GM19238 (cell line): Measurements from ENCODE around the gene ATP6V1F.

Experiments
- DNase-seq: peaks from one replicate; pipeline ENCODE4 v3.0.0; 2011; ENCODE audit warnings: low spot score; ENCODE audit not compliant: insufficient read length

The ATP6V1F gene

DNA sequence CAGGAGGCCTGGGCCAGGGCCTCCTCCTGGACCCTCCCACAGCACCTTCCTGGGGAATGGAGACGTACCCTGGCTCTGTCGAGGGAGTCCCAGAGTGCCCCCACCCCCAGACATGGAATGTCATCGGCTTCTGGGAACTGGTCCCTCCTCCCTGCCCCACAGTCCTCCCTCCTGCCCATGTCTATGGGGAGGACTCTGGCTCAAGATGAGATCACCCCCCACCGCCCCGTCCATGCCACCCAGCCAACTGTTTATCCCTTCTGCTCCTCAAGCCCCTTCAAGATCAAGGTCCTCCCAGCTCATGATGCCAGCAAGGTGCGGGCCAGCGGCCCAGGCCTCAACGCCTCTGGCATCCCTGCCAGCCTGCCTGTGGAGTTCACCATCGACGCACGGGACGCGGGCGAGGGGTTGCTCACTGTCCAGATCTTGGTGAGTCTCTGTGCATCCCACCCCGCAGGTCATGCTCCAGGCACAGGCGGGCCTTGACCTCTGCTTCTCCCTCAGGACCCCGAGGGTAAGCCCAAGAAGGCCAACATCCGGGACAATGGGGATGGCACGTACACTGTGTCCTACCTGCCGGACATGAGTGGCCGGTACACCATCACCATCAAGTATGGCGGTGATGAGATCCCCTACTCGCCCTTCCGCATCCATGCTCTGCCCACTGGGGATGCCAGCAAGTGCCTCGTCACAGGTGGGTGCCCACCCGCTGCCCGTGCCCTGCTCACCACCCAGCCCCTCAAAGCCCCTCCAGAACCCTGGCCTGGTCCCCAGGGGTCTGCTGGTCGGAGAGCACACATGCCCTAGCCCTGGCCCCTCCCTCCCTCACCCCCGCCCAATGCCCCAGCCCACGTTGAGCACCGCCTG, 14.1 kb upstream of the ATP6V1F start:
- no peak for DNase-seq

GRCh38 chr7:128849156-128849515, 13.5 kb upstream of the ATP6V1F start:
- DNase-seq: no peak

GRCh38 chr7:128849804-128850490, 12.7 kb upstream of the ATP6V1F start:
- no peak for DNase-seq

DNA sequence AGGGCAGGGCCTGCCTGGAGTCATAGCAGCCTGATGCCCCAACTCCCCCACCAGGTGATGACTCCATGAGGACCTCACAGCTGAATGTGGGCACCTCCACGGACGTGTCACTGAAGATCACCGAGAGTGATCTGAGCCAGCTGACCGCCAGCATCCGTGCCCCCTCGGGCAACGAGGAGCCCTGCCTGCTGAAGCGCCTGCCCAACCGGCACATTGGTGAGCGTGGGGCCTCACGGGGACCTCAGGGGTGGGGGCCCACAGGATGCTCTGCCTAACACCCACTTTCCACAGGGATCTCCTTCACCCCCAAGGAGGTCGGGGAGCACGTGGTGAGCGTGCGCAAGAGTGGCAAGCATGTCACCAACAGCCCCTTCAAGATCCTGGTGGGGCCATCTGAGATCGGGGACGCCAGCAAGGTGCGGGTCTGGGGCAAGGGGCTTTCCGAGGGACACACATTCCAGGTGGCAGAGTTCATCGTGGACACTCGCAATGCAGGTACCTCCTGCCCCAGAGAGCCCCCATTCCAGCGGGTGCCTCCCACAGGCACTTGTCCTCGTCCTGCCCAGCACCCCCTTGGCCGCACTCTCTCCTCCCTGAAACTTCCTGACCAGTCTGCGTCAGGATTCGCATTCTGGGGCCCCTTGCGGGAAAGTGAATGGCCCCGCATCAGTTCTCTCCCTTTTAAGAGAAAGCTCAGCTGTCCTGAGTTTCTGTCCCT, 10.0 kb upstream of the ATP6V1F start:
- no peak for DNase-seq

DNA sequence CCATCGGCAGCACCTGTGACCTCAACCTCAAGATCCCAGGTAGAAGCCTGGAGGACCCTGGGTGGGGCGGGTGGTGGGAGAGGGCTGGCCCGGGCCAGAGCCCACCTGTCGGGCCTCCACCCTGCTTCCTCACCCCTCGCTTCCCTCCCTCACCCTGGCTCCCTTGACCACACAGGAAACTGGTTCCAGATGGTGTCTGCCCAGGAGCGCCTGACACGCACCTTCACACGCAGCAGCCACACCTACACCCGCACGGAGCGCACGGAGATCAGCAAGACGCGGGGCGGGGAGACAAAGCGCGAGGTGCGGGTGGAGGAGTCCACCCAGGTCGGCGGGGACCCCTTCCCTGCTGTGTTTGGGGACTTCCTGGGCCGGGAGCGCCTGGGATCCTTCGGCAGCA, 8.9 kb upstream of the ATP6V1F start:
- no peak for DNase-seq

GRCh38 chr7:128854396-128854795, 8.3 kb upstream of the ATP6V1F start:
- no peak for DNase-seq

GRCh38 chr7:128855559-128855958, 7.1 kb upstream of the ATP6V1F start:
- DNase-seq: no peak

GRCh38 chr7:128856001-128856718, 6.5 kb upstream of the ATP6V1F start:
- no peak for DNase-seq

DNA sequence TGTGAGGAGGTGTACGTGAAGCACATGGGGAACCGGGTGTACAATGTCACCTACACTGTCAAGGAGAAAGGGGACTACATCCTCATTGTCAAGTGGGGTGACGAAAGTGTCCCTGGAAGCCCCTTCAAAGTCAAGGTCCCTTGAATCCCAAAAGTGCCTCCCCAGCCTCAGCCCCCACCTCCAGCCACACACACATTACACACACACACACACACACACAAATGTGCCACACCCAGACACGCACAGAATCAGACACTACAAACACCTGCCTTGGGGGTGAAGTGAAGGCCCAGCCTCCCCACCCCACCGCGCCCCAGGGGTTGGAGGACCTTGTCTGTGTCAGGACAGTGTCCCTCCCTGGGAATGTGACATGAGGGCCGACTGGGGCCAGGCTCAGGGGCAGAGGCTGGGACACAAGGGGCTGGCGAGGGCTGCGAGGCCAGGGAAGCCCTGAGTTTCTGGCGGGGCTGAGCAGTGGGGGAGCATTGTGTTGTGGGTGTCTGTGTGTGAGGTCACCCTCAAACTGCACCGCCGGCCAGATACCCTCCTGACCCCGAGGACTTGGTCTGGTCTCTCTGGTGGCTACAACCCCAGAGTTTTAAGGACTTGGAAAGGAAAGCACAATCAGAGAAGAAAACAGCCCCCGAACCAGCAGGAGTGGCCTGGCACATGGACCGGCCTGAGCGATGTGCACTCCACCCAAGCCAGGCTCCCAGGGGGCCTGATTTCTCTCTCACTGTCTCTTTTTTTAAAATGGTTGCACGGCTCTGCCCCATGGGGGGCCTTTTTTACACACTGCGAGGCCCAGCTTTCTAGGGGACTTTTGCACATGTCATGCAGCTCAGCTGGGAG, 4.0 kb upstream of the ATP6V1F start:
- no peak for DNase-seq

DNA sequence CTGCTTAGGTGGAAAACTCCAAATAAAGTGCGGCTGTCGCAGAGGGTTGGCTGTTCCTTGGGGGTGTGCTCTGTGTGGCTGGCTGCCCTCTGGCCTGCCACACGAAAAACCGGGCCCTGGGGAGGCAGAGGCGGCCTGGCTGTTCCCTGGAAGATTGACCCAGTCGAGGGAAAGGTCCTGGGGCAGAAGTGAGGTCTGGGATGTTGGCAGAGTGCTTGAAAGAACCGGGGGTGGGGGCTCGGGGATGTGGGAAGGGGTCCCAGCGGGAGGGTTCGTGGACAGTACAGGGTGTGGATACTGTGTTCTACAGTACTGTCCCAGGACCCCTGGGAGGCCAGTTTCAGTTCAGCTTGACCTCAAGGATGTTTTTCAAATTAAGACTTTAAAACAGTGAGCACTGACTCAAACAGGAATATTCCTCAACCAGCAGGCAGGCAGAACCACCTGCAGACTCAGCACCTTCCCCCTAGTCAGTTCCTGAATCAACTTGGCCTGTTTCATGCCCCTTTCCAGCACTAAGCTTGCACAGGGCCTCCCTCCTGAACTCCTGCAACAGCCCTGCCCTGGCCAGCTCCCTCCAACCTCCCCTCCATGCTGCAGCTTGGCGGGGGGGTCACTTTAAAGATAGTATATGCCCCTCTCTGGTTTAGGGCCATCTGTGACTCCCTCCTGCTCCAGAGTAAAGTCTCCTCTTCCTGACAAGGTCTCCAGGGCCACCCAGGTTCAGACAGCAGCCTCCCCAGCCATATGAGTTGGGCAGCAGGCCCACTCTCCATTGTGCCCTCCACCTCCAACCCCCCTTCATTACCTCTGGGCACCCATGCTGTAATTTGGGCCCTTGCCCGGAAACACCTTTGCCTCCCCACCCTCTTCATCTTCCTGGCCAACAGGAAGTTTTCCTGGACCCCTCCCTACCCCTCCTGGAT, 3.2 kb upstream of the ATP6V1F start:
- DNase-seq: no peak

- DNase-seq: no peak
Measured at GRCh38 chr7:128860158-128861073, 2.2 kb upstream of the ATP6V1F start.

- no peak for DNase-seq
Measured at GRCh38 chr7:128861957-128862570, 592 bp upstream of the ATP6V1F start.

- peak; percentile 73 for DNase-seq
Measured at GRCh38 chr7:128863433-128863989, 855 bp downstream of the ATP6V1F start.

- no peak for DNase-seq
Measured at GRCh38 chr7:128865303-128865702, 2.6 kb downstream of the ATP6V1F start.

DNA sequence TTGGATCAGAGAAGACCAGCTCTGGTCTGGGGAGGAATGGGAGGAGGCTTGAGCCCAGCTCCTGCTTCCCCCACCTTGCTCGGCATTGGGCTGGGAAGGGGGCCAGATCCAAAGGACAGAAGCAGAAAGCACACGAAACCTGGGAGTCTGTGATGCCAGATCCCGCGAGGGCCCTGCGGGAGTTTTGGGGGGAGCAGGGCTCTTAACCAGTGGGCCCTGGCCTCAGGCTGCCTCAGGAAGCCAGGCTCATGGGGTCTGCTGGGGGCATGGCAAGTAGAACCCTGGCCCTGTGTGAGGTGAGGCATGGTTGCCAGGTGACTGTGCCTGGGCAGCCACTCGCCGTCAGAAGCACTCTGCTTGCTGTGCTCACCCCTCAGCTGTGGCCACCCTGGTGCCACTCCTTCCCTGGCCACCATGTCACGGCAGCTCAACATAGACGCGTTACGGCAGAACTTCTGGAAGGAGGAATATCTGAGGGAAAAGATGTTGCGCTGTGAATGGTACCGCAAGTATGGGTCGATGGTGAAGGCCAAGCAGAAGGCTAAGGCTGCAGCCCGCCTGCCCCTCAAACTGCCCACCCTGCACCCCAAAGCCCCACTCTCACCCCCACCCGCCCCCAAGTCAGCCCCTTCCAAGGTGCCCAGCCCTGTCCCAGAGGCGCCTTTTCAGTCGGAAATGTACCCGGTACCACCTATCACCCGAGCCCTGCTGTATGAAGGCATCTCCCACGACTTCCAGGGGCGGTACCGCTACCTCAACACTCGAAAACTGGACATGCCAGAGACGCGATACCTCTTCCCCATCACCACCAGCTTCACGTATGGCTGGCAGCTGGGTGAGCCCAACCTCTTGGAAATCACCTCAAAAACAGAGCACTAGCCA, 3.6 kb downstream of the ATP6V1F start:
- DNase-seq: no peak

DNA sequence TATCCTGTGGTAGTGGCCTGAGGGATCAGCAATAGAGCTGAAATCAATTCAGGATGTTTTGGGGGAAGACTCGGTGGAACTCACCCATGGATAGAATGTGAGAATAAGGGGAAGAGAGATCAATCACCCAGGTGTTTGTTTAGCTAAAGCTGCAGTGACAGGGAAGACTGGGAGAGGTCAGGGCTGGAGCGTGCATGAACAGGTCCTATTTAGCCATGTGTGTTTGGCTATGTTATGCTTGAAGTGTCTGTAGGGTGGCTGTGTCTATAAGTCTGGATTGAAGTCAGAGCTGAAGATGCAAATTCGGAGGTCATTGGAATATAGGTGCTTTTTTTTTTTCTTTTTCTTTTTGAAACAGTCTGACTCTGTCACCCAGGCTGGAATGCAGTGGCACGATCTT, 4.6 kb downstream of the ATP6V1F start:
- DNase-seq: no peak
